Left lung (tissue), 10 donors: ENCODE data around the gene FCGR3A. TPM values are rescaled to one million over a fixed set of nuclear protein-coding genes. Genes with fewer than 3 reads are reported as not detected.

Experiments used
- ATAC-seq: fragments of 200-7000 bp; cut with Tn5 transposase; one replicate; pipeline ENCODE4 v1.9.1; 2020; ENCODE audit warnings: moderate library complexity
- DNase-seq, 4 donors: peaks; one replicate each; pipeline ENCODE4 v3.0.0-alpha.2; 2013 to 2020
- H3K27ac ChIP-seq, 2 donors: fragments of 200-600 bp; sonication (generic) in 1 of 2; one replicate each; pipeline versions ENCODE4 v1.5.0 to v1.8.0; 2020 to 2021
- H3K27me3 ChIP-seq, 2 donors: fragments of 200-600 bp; sonication (generic) in 1 of 2; one replicate each; pipeline versions ENCODE4 v1.5.0 to v1.8.0; 2020 to 2021
- H3K36me3 ChIP-seq, 2 donors: fragments of 200-600 bp; sonication (generic) in 1 of 2; one replicate each; pipeline versions ENCODE4 v1.5.0 to v1.8.0; 2020 to 2021
- H3K4me1 ChIP-seq, 2 donors: fragments of 200-600 bp; one replicate each; pipeline ENCODE4 v1.8.0; 2021
- H3K4me3 ChIP-seq, 2 donors: fragments of 200-600 bp; sonication (generic) in 1 of 2; one replicate each; pipeline versions ENCODE4 v1.5.0 to v1.8.0; 2020 to 2021; ENCODE audit warnings: mild to moderate bottlenecking in 1 of 2
- H3K9me3 ChIP-seq, 2 donors: fragments of 200-600 bp; sonication (generic) in 1 of 2; one replicate each; pipeline versions ENCODE4 v1.5.0 to v1.8.0; 2020 to 2021
- intact Hi-C, 2 donors: fragments of 100-400 bp; cut with DNase I; formaldehyde crosslinking; loops; one replicate each; pipeline versions ENCODE4 v1.11.2 to v1.14.2; 2022
- polyA plus RNA-seq, 6 donors: library from polyadenylated mRNA; unstranded; fragments of 120-200 nt; gene quantifications; one replicate each; pipeline ENCODE4 v1.2.1, GENCODE V29; 2013; ENCODE audit not compliant: insufficient read length in 6 of 6
- total RNA-seq, 2 donors: library from RNA; stranded (reverse); fragmentation: NEBNext Ultra II Directional; extraction: Animal tissue kit (Norgen Biotek cat#: 25700); gene quantifications; one replicate each; pipeline ENCODE4 v1.2.1, GENCODE V29; 2021
- TF ChIP-seq, protein P1 (sequence below), 2 donors: fragments of 200-600 bp; sonication (generic) in 1 of 2; IDR thresholded peaks; one replicate each; pipeline versions ENCODE4 v1.5.0 to v1.8.0; 2021; ENCODE audit warnings: antibody characterized with exemption in 2 of 2
- donor health status: DM: no; HTN: yes; CAD: no.
- donor health status: DM: no; HTN: no; CAD: no.

FCGR3A gene
- total and polyA plus RNA-seq, 8 donors: 1.8 to 237 (median 3.4) TPM

- no peaks in the 10 kb centered on the region for H3K9me3 ChIP-seq
- no peaks in the 10 kb centered on the region for H3K36me3 ChIP-seq
- no peak for ATAC-seq
- TF ChIP-seq, protein P1, sequence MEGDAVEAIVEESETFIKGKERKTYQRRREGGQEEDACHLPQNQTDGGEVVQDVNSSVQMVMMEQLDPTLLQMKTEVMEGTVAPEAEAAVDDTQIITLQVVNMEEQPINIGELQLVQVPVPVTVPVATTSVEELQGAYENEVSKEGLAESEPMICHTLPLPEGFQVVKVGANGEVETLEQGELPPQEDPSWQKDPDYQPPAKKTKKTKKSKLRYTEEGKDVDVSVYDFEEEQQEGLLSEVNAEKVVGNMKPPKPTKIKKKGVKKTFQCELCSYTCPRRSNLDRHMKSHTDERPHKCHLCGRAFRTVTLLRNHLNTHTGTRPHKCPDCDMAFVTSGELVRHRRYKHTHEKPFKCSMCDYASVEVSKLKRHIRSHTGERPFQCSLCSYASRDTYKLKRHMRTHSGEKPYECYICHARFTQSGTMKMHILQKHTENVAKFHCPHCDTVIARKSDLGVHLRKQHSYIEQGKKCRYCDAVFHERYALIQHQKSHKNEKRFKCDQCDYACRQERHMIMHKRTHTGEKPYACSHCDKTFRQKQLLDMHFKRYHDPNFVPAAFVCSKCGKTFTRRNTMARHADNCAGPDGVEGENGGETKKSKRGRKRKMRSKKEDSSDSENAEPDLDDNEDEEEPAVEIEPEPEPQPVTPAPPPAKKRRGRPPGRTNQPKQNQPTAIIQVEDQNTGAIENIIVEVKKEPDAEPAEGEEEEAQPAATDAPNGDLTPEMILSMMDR (IDR thresholded peaks at IDR 0.05): no peak
- DNase-seq: no peak
- H3K4me3 ChIP-seq: no peak overlapping the region
- no peaks in the 10 kb centered on the region for H3K27me3 ChIP-seq
- peaks cover 6 to 63% of the 10 kb centered on the region in 2 donors for H3K4me1 ChIP-seq
- no peak overlapping the region for H3K27ac ChIP-seq
- intact Hi-C loops: no loop called here
Observed at GRCh38 chr1:161502181-161502580, 47.4 kb downstream of the FCGR3A start.

DNA sequence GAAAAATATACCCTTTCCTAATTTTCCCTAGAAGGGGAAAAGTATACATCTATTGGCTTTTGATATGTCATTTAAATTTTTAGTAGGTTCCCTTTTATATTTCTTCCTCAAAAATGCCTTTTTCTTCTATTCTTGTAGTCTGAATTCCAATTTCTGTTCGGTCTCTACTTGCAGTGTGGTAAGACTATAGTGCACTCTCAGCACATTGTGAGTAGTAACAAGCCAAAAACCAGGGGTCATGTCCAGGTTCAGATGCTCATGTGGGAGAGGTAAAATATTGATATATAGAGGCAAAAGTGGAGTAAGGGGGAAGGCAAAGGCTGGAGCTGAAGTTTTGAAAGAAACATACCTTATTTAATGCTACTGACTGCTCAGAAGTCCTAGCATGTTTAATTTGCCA is 48.4 kb downstream of the FCGR3A start:
- H3K4me1 ChIP-seq: peaks cover 6 to 61% of the 10 kb centered on the region in 2 donors
- TF ChIP-seq, protein P1 (IDR thresholded peaks at IDR 0.05): no peak
- no peak overlapping the region for H3K4me3 ChIP-seq
- DNase-seq (no peak), ATAC-seq (no peak)
- H3K36me3 ChIP-seq: no peaks in the 10 kb centered on the region
- no peaks in the 10 kb centered on the region for H3K27me3 ChIP-seq
- H3K9me3 ChIP-seq: no peaks in the 10 kb centered on the region
- intact Hi-C loops: no loop called here
- peak overlapping the region in 1 of 2 donors; percentile 26 for H3K27ac ChIP-seq

GRCh38 chr1:161499099-161500039 is 50.2 kb downstream of the FCGR3A start:
- peak; percentile 86 for ATAC-seq
- DNase-seq: no peak
- Histone ChIP-seq H3K27ac (peak overlapping the region; percentile 68 to 72), H3K9me3 (no peaks in the 10 kb centered on the region), H3K4me3 (no peak overlapping the region), H3K4me1 (peaks cover 3 to 44% of the 10 kb centered on the region in 2 donors), H3K36me3 (no peaks in the 10 kb centered on the region), H3K27me3 (no peaks in the 10 kb centered on the region)
- intact Hi-C loops: no loop called here
- TF ChIP-seq, protein P1 (IDR thresholded peaks at IDR 0.05): no peak

GRCh38 chr1:161498646-161499045 is 51.0 kb downstream of the FCGR3A start:
- peaks cover 3 to 40% of the 10 kb centered on the region in 2 donors for H3K4me1 ChIP-seq
- intact Hi-C loops: no loop called here
- TF ChIP-seq, protein P1 (IDR thresholded peaks at IDR 0.05): no peak
- H3K27me3 ChIP-seq: no peaks in the 10 kb centered on the region
- ATAC-seq (no peak), DNase-seq (no peak)
- no peaks in the 10 kb centered on the region for H3K9me3 ChIP-seq
- H3K27ac ChIP-seq: no peak overlapping the region
- no peak overlapping the region for H3K4me3 ChIP-seq
- H3K36me3 ChIP-seq: no peaks in the 10 kb centered on the region

DNA sequence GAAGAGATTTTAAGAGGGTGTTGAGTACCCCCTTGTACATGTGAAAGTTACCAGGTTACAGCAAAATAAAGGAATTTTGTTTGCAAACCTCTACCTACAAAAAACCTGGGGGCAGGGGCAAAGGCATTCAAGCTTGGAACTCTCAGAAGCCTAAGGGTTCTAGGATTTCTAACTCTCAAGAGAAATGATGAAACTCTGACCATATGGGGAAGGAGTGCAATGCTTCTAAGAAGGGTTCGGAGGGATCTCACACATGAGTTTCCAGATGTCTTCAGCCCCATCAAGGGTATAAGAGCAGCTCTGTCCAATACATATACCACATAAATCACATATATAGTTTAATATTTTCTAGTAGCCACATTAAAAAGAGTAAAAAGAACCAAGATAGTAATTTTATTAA is 51.7 kb downstream of the FCGR3A start:
- Histone ChIP-seq H3K27ac (no peak overlapping the region), H3K4me1 (peaks cover 3 to 36% of the 10 kb centered on the region in 2 donors), H3K36me3 (no peaks in the 10 kb centered on the region), H3K9me3 (no peaks in the 10 kb centered on the region), H3K27me3 (no peaks in the 10 kb centered on the region), H3K4me3 (no peak overlapping the region)
- TF ChIP-seq, protein P1 (IDR thresholded peaks at IDR 0.05): no peak
- intact Hi-C loops: no loop called here
- DNase-seq (no peak), ATAC-seq (no peak)
